GM12878 (cell line): ENCODE results near the gene MRPL20. TPM values are rescaled to one million over a fixed set of nuclear protein-coding genes. Genes with fewer than 3 reads are reported as not detected.

Source experiments
- ATAC-seq: fragments of 200-7000 bp; cut with Tn5 transposase; 3 replicates; pipeline ENCODE4 v1.9.1; 2020; ENCODE audit warnings: mild to moderate bottlenecking, moderate library complexity
- BruUV-seq: library from RNA; stranded (reverse); fragments of 400-500 nt; replicated peaks from 2 replicates; lab custom pipeline; 2021; lab: Mats Ljungman, UMichigan
- CTCF ChIA-PET: fragments of 300-600 bp; sonication (Branson Sonifier 250); formaldehyde crosslinking; extraction: SDS; loops from one replicate; lab custom pipeline; 2021; ENCODE audit warnings: inconsistent platforms; lab: Yijun Ruan, JAX
- POLR2A ChIA-PET: fragments of 350-600 bp; formaldehyde crosslinking; extraction: SDS; loops from one replicate; lab custom pipeline; 2021; ENCODE audit warnings: inconsistent platforms; lab: Charles Lee
- RAD21 ChIA-PET: fragments of 300-600 bp; sonication (Branson Sonifier 250); formaldehyde crosslinking; loops from one replicate; lab custom pipeline; 2023; ENCODE audit warnings: antibody characterized with exemption; ENCODE audit not compliant: unreplicated experiment; lab: Charles Lee
- SMC1A ChIA-PET: fragments of 300-600 bp; sonication (Branson Sonifier 250); formaldehyde crosslinking; loops from one replicate; lab custom pipeline; 2023; ENCODE audit not compliant: unreplicated experiment, uncharacterized antibody; lab: Charles Lee
- DNase-seq: peaks from one replicate; pipeline ENCODE4 v3.0.0-alpha.2; 2011; ENCODE audit warnings: low read depth, low spot score
- FAIRE-seq: peaks from 3 replicates; lab custom pipeline; 2011; peaks lifted over from hg19 to GRCh38; lab: Jason Lieb, UNC
- H2AFZ ChIP-seq: 2 replicates; pipeline ENCODE4 v1.6.0; 2011; ENCODE audit warnings: low read depth, low read length, control low read depth; ENCODE audit not compliant: control insufficient read depth
- H3K27ac ChIP-seq: 2 replicates; pipeline ENCODE4 v1.5.1; 2011; ENCODE audit warnings: control low read depth; ENCODE audit not compliant: control insufficient read depth, insufficient read depth
- H3K27me3 ChIP-seq, 2 experiments: replicated peaks in 1 of 2; 2 replicates each; pipeline versions ENCODE4 v1.6.0 to v1.6.1; 2011; ENCODE audit warnings: low read length in 1 of 2; ENCODE audit not compliant: control insufficient read depth in 2 of 2, insufficient read depth in 2 of 2
- H3K36me3 ChIP-seq, 2 experiments: 2 replicates each; pipeline ENCODE4 v1.5.1; 2011; ENCODE audit warnings: low read length in 1 of 2; ENCODE audit not compliant: control insufficient read depth in 2 of 2, insufficient read depth in 2 of 2
- H3K4me1 ChIP-seq: 2 replicates; pipeline ENCODE4 v1.6.1; 2011; ENCODE audit warnings: mild to moderate bottlenecking, low read length, moderate library complexity, mixed read lengths; ENCODE audit not compliant: control insufficient read depth, insufficient read depth
- H3K4me2 ChIP-seq: 2 replicates; pipeline ENCODE4 v1.6.0; 2011; ENCODE audit warnings: control low read depth; ENCODE audit not compliant: control insufficient read depth, insufficient read depth
- H3K4me3 ChIP-seq: fragments of 200-600 bp; sonication (generic); 2 replicates; pipeline ENCODE4 v1.5.1; 2016
- H3K79me2 ChIP-seq: 2 replicates; pipeline ENCODE4 v1.6.0; 2011; ENCODE audit warnings: low read length; ENCODE audit not compliant: control insufficient read depth, insufficient read depth
- H3K9ac ChIP-seq: 2 replicates; pipeline ENCODE4 v1.8.0; 2011; ENCODE audit warnings: low read length, control low read depth, mixed read lengths; ENCODE audit not compliant: control insufficient read depth, insufficient read depth
- H3K9me3 ChIP-seq: replicated peaks from 3 replicates; pipeline ENCODE4 v1.5.1; 2011; ENCODE audit warnings: mild to moderate bottlenecking, low read length; ENCODE audit not compliant: control insufficient read depth, insufficient read depth
- H4K20me1 ChIP-seq: 2 replicates; pipeline ENCODE4 v1.6.0; 2011; ENCODE audit not compliant: control insufficient read depth, insufficient read depth
- ASH2L ChIP-seq: fragments of 300-600, 200-600 bp; sonication (generic); IDR thresholded peaks from 2 replicates; pipeline ENCODE4 v1.6.1; 2017; ENCODE audit warnings: low read depth, mild to moderate bottlenecking, borderline replicate concordance
- BHLHE40 ChIP-seq, 2 experiments: fragments of 450-650 bp in 1 of 2; IDR thresholded peaks; 2 replicates each; pipeline ENCODE4 v1.6.1; 2011 to 2017; ENCODE audit warnings: low read depth in 2 of 2, borderline replicate concordance in 1 of 2, improper control_type of control experiment in 1 of 2, low read length in 1 of 2, mild to moderate bottlenecking in 1 of 2
- CBFB ChIP-seq: IDR thresholded peaks from 2 replicates; pipeline ENCODE4 v1.6.1; 2016; ENCODE audit warnings: antibody characterized with exemption, low read depth
- EZH2 ChIP-seq: IDR thresholded peaks from 2 replicates; pipeline ENCODE4 v1.6.1; 2012; ENCODE audit warnings: low read depth, mild to moderate bottlenecking, control low read depth, inconsistent platforms, low read length, borderline replicate concordance; ENCODE audit not compliant: control insufficient read depth
- FOXK2 ChIP-seq: fragments of 450-650 bp; IDR thresholded peaks from 2 replicates; pipeline ENCODE4 v1.6.1; 2017; ENCODE audit warnings: mild to moderate bottlenecking, moderate library complexity
- HDAC2 ChIP-seq: fragments of 200-600 bp; sonication (generic); IDR thresholded peaks from 2 replicates; pipeline ENCODE4 v1.6.1; 2017
- IKZF1 ChIP-seq: fragments of 450-650 bp; conservative IDR thresholded peaks from 2 replicates; pipeline ENCODE4 v1.6.1; 2017; ENCODE audit warnings: antibody characterized with exemption, mild to moderate bottlenecking
- PAX5 ChIP-seq: IDR thresholded peaks from 2 replicates; pipeline ENCODE4 v1.6.1; 2011; ENCODE audit warnings: low read depth, low read length, borderline replicate concordance
- RAD51 ChIP-seq: fragments of 450-650 bp; IDR thresholded peaks from 2 replicates; pipeline ENCODE4 v1.6.1; 2016; ENCODE audit warnings: moderate library complexity, mild to moderate bottlenecking, inconsistent platforms
- RBBP5 ChIP-seq: fragments of 200-600 bp; sonication (generic); conservative IDR thresholded peaks from 2 replicates; pipeline ENCODE4 v1.6.1; 2016
- SMARCA5 ChIP-seq: fragments of 450-650 bp; IDR thresholded peaks from 2 replicates; pipeline ENCODE4 v1.6.1; 2017; ENCODE audit warnings: mild to moderate bottlenecking
- YBX1 ChIP-seq: fragments of 450-650 bp; IDR thresholded peaks from 2 replicates; pipeline ENCODE4 v1.6.1; 2016; ENCODE audit warnings: antibody characterized with exemption
- ZBED1 ChIP-seq: IDR thresholded peaks from 2 replicates; pipeline ENCODE4 v1.6.1; 2016; ENCODE audit warnings: borderline replicate concordance
- ZSCAN29 ChIP-seq: fragments of 450-650 bp; IDR thresholded peaks from 2 replicates; pipeline ENCODE4 v1.6.1; 2017; ENCODE audit warnings: mild to moderate bottlenecking, moderate library complexity
- WGBS: methylation state at CpG from one replicate; pipeline ENCODE4 v1.1.6; 2016; ENCODE audit warnings: low lambda C conversion rate; ENCODE audit not compliant: insufficient replicate concordance, insufficient coverage; ENCODE audit errors: missing lambda C conversion rate; 5-methylcytosine and 5-hydroxymethylcytosine counted together
- in situ Hi-C: fragments of 300-500 bp; cut with MboI; formaldehyde crosslinking; loops from 9 replicates; pipeline ENCODE4 v1.14.3; 2018; ENCODE audit warnings: mixed read lengths
- intact Hi-C: fragments of 100-400 bp; cut with micrococcal nuclease; formaldehyde crosslinking; loops from one replicate; pipeline ENCODE4 v1.14.2; 2022; ENCODE audit not compliant: unreplicated experiment
- polyA plus RNA-seq, 11 experiments: library from polyadenylated mRNA; depleted of rRNA in 4 of 11; unstranded in 6 of 11; stranded (reverse) in 5 of 11; fragments of >200 nt; fragmentation: Nextera tagmentation in 4 of 11; fragmentation: Illumina TruSeq in 1 of 11; extraction: Ambion mirVana in 4 of 11; extraction: Trizol in 1 of 11; gene quantifications; 1 replicate in 1 of 11; 2 replicates in 10 of 11; pipeline versions ENCODE4 v1.2.1 to v1.2.3, GENCODE V29; 2011 to 2016; ENCODE audit warnings: inconsistent platforms in 2 of 11, missing spikeins in 2 of 11, low read depth in 1 of 11
- total RNA-seq, 4 experiments: library from RNA; depleted of rRNA in 3 of 4; stranded (reverse); fragments of >200 nt in 3 of 4; fragmentation: Illumina TruSeq in 1 of 4; extraction: Trizol in 1 of 4; gene quantifications; 2 replicates each; pipeline versions ENCODE4 v1.2.1 to v1.2.3, GENCODE V29; 2013 to 2021
- TF ChIP-seq, protein P1 (sequence below): IDR thresholded peaks from 2 replicates; pipeline ENCODE4 v1.6.1; 2011; ENCODE audit warnings: low read depth, mild to moderate bottlenecking, low read length, moderate library complexity, borderline replicate concordance; ENCODE audit errors: extremely low read depth

MRPL20 gene
- total and polyA plus RNA-seq, 10 of the 15 experiments (the other 5 are each of a cell fraction or from before 2014, with no cell fraction given): 129 to 525 (median 255) TPM

DNA sequence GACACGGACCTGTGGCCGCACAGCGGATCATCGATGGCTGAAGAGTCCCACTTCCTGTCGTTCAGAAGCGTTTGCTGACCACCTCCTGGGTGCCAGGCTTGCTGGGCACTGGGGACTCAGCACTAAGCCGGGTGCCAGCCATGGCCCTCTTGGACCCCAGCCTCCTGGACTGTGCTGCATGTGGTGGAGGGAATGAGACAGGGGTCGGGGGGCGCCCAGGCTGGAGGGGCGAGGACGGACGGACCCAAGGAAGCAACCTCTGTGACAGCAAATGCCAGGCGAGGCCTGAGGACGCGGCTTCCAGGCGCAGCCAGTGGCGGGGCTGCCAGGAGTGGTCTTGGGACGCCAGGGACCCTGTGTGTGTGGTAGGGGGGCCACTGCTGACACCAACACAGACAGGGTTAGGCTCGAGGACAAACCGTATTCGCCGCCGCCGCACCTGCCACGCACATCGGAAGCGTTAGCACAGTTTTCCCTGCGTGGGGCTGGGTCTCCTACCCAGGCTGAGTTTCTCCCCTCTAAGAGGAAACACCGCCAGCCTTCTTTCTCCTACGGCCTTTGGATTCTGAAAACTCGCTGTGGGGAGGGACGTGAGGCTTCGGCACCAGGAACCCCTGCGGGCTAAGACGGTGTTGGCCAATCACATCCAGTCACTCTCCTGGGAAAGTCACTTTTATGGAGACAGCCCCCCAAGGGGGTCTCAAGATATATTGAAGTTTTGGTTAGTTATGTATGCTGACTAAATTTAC, 45.7 kb downstream of the MRPL20 start:
- BruUV-seq: no TSS peak

DNA sequence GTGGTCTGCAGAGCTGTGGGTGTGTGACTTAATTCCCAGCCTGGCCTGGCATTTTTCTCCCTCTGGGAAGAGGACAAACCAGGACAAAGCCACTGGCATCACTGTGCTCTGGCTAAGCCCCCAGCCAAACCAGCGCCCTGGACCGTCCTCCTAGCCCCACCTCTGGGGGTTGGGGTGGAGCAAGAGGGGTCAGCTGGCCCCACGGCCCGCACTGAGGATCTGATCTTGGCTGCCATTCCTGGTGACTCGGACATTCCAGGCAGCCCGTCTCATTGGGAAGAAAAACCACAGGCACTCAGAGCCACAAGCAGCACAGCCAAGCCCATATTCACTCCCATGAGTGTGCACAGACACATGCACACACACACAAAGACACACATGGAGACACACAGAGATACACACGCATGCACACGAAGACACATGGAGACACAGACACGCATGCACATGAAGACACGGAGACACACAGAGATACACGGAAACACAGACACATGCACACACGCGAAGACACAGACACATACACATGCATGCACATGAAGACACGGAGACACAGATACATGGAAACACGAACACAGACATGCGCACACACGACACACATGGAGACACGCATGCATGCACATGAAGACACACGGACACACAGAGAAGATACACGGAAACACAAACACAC, 46.5 kb downstream of the MRPL20 start:
- no TSS peak for BruUV-seq
- CTCF ChIA-PET: no interaction called here
- no peak for DNase-seq
- no peak for ATAC-seq
- H2AFZ ChIP-seq: no peak overlapping the region
- whole genome bisulfite sequencing: 77% methylated on average over 20 of the region's 20 CpGs
- no peak overlapping the region for H3K27ac ChIP-seq
- SMC1A ChIA-PET: no interaction called here
- H4K20me1 ChIP-seq: no peaks in the 10 kb centered on the region
- H3K4me2 ChIP-seq: no peak overlapping the region
- no peak for FAIRE-seq
- H3K4me3 ChIP-seq: no peak overlapping the region
- H3K9me3 ChIP-seq: no peaks in the 10 kb centered on the region
- H3K36me3 ChIP-seq: no peaks in the 10 kb centered on the region
- H3K4me1 ChIP-seq: peaks cover 5% of the 10 kb centered on the region
- in situ Hi-C loops (no loop called here), intact Hi-C loops (no loop called here)
- no peak overlapping the region for H3K9ac ChIP-seq
- RAD21 ChIA-PET: no interaction called here
- no peaks in the 10 kb centered on the region for H3K27me3 ChIP-seq
- no peaks in the 10 kb centered on the region for H3K79me2 ChIP-seq
- POLR2A ChIA-PET: no interaction called here
- TF ChIP-seq YBX1: no peak
- peak; percentile 20; the same call in 1 of the 2 replicates for TF ChIP-seq PAX5
- no peak for TF ChIP-seq EZH2

More for the DNA sequence above, 45.7 kb downstream of the MRPL20 start:
- Histone ChIP-seq H3K9me3 (no peaks in the 10 kb centered on the region; the same call in 2 of the 3 replicates), H3K36me3 (no peaks in the 10 kb centered on the region), H3K4me3 (no peak overlapping the region), H3K9ac (no peak overlapping the region), H3K79me2 (no peaks in the 10 kb centered on the region)
- DNase-seq (no peak), FAIRE-seq (no peak)
- ChIA-PET SMC1A (no interaction called here), RAD21 (no interaction called here)
- TF ChIP-seq, protein P1, sequence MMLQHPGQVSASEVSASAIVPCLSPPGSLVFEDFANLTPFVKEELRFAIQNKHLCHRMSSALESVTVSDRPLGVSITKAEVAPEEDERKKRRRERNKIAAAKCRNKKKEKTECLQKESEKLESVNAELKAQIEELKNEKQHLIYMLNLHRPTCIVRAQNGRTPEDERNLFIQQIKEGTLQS: no peak
- TF ChIP-seq ASH2L (no peak), BHLHE40 (IDR thresholded peaks at IDR 0.05; ENCODE audit: borderline replicate concordance in 1 of 2, low read depth in 2 of 2, low read length in 1 of 2) (no peak), IKZF1 (no peak), ZSCAN29 (no peak), ZBED1 (no peak), SMARCA5 (no peak), CBFB (no peak), RBBP5 (no peak), HDAC2 (no peak), FOXK2 (no peak), RAD51 (no peak)
- TF ChIP-seq, all 136 proteins: peak for 0
- CTCF ChIA-PET: no interaction called here
- in situ Hi-C loops (no loop called here), intact Hi-C loops (no loop called here)
- peaks cover 5% of the 10 kb centered on the region for H3K4me1 ChIP-seq
- no peak overlapping the region for H3K4me2 ChIP-seq
- no peak overlapping the region for H2AFZ ChIP-seq
- ATAC-seq: no peak
- POLR2A ChIA-PET: no interaction called here
- WGBS: 72% methylated on average over 35 of the region's 35 CpGs
- no peak overlapping the region for H3K27ac ChIP-seq
- H3K27me3 ChIP-seq: no peaks in the 10 kb centered on the region
- H4K20me1 ChIP-seq: no peaks in the 10 kb centered on the region
